SK-MEL-5 (cell line): ENCODE data around the gene IL2RA. TPM values are rescaled to one million over a fixed set of nuclear protein-coding genes. Genes with fewer than 3 reads are reported as not detected.
"Not testable (repeated sequence)": the region's sequence is repeated elsewhere in the genome, so short reads cannot be mapped to it uniquely, and the experiment has no call there.

Experiments
- DNase-seq: peaks from one replicate; pipeline ENCODE4 v3.0.0-alpha.2; 2016; ENCODE audit warnings: low read depth, low spot score
- in situ Hi-C: cut with HindIII; loops from 2 replicates; pipeline ENCODE4 v1.10.0; 2016; ENCODE audit warnings: low sequenced_read_pairs, high pct_unique_total_duplicates, low pct_unique_long_range_greater_than_20kb
- total RNA-seq: library from RNA; depleted of rRNA; stranded (reverse); fragments of >200 nt; shearing (Covaris generic); gene quantifications from 2 replicates; pipeline ENCODE4 v1.2.3, GENCODE V29; 2014

IL2RA gene
- total RNA-seq, 1 experiment from 2014 or later, result not detected

GRCh38 chr10:6068006-6068405 lies 5.8 kb upstream of the IL2RA start:
- in situ Hi-C loops, result no loop called here
- no peak for DNase-seq

- in situ Hi-C loops, result no loop called here
- no peak for DNase-seq
Measured at GRCh38 chr10:6067457-6067856, 5.3 kb upstream of the IL2RA start.

- no peak for DNase-seq
- in situ Hi-C loops, result no loop called here
Measured at GRCh38 chr10:6065835-6066234, 3.7 kb upstream of the IL2RA start.

- DNase-seq, result no peak
- in situ Hi-C loops, result no loop called here
Measured at GRCh38 chr10:6065406-6065805, 3.2 kb upstream of the IL2RA start.

- DNase-seq, in situ Hi-C loops: not testable (repeated sequence)
Measured at GRCh38 chr10:6064726-6065125, 2.6 kb upstream of the IL2RA start.

- DNase-seq, result no peak
- in situ Hi-C loops, result no loop called here
Measured at GRCh38 chr10:6064119-6064518, 2.0 kb upstream of the IL2RA start.

- DNase-seq, result no peak
- in situ Hi-C loops, result no loop called here
Measured at GRCh38 chr10:6061056-6061455, 1.1 kb downstream of the IL2RA start.

GRCh38 chr10:6059506-6059905 lies 2.7 kb downstream of the IL2RA start:
- in situ Hi-C loops, result no loop called here
- no peak for DNase-seq

- no peak for DNase-seq
- in situ Hi-C loops, result no loop called here
Measured at GRCh38 chr10:6058682-6059475, 3.3 kb downstream of the IL2RA start.

GRCh38 chr10:6056411-6057135 lies 5.6 kb downstream of the IL2RA start:
- DNase-seq, result no peak
- in situ Hi-C loops, result no loop called here

- in situ Hi-C loops, result no loop called here
- no peak for DNase-seq
Measured at GRCh38 chr10:6055929-6056328, 6.2 kb downstream of the IL2RA start.

- in situ Hi-C loops, result no loop called here
- DNase-seq, result no peak
Measured at GRCh38 chr10:6054884-6055283, 7.3 kb downstream of the IL2RA start.

- no peak for DNase-seq
- in situ Hi-C loops, result no loop called here
Measured at GRCh38 chr10:6053816-6054631, 8.1 kb downstream of the IL2RA start.

GRCh38 chr10:6053303-6053702 lies 8.9 kb downstream of the IL2RA start:
- in situ Hi-C loops, result no loop called here
- DNase-seq, result no peak

- in situ Hi-C loops, result no loop called here
- no peak for DNase-seq
Measured at GRCh38 chr10:6052247-6053221, 9.6 kb downstream of the IL2RA start.

GRCh38 chr10:6050801-6051445 lies 11.2 kb downstream of the IL2RA start:
- peak; percentile 54 for DNase-seq
- in situ Hi-C loops, result no loop called here

GRCh38 chr10:6049031-6049400 lies 13.2 kb downstream of the IL2RA start:
- in situ Hi-C loops, result no loop called here

More at GRCh38 chr10:6049031-6049400, 13.2 kb downstream of the IL2RA start:
- DNase-seq, result no peak
